NCI-H1105 (cell line): ENCODE results near the gene FNTB.

Source experiments
- DNase-seq: peaks from one replicate; lab custom pipeline; 2025; lab: John Stamatoyannopoulos, UW

FNTB gene

DNA sequence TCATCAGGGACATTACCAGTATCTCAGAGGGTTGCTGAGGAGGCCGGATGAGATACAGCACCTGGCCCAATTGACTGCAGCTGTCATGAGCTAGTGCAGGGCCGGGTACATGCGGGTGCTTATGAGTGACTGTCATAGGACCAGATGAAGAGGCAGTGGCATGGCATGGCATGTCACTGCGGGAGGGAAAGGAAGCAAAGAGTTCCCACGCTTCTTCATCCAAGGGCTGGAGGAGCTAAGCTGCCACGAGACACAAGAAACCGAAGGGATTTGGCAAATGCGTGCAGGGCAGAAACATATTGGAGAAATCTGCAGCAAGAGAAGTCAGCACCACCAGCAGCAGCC is 33.4 kb upstream of the FNTB start:
- no peak for DNase-seq

- DNase-seq, result no peak
Measured at GRCh38 chr14:64953661-64954060, 33.0 kb upstream of the FNTB start.

DNA sequence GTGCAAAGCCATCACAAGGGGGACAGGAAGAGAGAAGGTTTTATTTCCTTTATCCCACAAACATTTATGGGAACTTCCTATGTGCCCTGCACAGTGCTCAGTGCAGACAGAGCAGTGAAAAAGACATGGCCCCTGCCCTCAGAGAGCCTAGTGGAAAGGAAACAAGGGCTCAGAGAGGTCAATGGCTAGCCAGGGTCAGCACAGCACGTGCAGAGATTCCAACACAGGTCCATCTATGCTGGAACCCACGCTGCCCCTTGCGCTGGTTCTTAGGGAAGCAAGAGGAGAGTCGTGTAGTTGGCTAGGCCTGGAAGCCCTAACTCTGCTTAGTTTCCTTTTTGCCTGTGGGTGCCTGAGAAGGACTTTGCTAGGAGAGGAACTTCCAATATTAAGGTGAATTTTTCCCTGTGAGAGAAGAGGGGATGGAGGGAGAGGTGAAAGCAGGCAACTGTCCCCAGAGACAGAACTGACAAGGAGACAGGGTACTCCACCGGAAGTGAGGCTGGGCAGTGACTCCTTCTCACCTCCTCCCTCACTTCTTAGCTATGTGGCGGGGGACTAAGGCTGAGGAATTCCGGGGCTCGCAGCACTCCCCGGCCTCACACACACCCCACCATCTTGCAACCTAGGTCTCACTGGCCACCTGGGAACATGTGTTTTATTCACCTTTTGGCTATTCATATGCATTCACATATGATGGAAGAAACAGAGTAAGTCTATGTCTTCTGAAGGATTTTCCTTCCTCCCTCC is 32.0 kb upstream of the FNTB start:
- DNase-seq, result no peak

DNA sequence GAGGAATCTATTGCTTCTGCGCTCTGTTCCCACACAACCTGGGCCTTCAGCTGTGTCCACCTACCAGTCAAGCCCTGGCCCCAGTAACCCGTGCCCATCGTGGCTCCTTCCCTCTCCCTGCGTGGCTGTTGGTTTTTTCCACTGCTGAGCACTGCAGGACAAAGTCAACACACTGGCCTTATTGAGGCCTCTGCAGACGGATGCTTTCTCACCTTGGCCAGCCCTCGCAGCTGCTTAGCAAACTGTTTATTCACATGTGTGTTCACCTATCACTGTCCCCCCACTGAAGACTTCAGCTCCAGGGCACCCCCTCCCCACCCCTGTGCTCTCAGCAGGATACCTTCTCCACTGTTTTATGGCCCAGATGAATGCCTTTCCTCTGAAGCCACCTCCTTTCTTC is 31.4 kb upstream of the FNTB start:
- no peak for DNase-seq

DNA sequence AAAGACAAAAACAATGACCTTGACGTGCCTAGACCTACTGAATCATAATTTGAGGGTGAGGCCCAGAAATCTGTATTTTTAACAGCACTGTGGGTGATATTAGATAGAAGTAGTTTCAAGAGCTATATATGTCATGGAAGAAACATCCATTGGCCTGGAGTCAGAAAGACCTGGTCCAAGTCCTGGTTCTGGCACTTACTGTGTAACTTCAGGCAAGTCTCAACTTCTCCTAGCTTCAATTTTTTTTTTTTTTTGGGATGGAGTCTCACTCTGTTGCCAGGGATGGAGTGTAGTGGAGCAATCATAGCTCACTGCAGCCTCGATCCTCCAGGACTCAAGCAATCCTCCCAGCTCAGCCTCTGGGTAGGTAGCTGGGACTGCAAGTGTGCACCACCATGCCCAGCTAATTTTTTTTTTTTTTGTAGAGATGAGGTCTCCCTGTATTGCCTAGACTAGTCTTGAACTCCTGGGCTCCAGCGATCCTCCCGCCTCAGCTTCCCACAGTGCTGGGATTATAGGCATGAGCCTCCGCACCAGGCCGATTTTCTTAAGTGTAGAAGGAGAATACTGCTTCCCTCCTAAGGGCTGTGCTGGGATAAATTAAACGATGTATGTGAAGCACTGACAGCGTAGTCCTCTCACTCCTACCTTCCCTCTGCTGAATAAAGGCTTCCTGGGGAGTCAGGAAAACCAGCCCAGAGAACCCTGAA is 29.8 kb upstream of the FNTB start:
- DNase-seq, result no peak

DNA sequence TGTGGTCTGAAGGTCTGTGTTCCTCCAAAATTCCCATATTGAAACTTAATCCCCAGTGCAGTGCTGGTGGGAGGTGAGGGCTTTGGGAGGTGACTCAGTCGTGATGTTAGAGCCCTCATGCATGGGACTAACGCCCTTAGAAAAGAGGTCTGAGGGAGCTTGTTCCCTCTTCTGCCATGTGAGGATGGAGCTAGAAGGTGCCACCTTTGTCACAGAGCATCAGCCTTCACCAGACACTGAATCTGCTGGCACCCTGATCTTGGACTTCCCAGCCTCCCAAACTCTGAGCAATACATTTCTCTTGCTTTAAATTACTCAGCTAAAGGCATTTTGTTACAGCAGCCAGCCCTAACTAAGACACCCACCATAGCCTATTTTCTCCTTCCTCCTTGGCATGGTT is 28.5 kb upstream of the FNTB start:
- DNase-seq, result no peak

DNA sequence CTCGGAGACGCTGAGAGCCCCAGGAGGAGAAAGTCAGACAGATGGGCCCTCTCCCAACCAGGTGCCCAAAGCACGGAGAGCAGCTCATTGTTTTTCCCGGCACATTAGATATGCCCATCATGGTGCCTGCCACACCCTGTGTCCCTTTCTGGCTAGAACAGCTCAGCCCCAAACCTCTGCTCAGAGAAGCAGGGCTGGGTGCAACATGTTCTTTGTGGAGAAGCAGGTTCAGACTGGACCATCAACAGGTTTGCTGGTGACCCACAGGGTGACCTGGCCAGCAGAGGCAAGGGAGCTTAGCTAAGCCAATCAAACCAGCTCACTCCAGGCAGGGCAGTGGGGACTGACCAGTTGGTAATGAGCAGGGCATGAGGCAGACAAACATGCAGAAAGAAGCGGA is 28.0 kb upstream of the FNTB start:
- no peak for DNase-seq

DNA sequence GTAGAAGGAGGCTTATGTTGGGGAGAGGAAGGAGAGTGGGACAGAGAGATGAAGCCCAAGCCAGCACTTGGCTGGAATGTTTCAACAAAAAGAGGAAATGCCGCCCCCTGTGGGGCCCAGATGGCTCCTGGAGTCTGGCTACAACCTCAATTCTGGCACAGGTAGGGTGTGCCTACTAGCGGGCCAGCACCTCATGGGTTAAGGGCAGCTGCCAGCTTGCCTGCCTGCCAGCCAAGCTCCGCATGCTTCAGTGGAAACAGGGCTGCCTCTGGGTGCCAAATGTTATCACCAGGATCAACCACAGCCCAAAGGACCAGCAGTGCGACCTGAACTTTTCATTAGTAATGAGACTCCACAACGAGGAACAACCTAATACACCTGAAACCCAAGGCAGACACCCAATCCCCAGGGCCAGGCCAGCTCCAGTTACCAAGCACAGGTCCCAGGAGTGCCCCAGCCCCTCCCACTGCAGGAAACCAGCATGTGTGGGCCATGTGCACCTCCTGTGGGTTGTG is 25.9 kb upstream of the FNTB start:
- no peak for DNase-seq

GRCh38 chr14:64963611-64964010 is 23.1 kb upstream of the FNTB start:
- DNase-seq, result no peak

DNA sequence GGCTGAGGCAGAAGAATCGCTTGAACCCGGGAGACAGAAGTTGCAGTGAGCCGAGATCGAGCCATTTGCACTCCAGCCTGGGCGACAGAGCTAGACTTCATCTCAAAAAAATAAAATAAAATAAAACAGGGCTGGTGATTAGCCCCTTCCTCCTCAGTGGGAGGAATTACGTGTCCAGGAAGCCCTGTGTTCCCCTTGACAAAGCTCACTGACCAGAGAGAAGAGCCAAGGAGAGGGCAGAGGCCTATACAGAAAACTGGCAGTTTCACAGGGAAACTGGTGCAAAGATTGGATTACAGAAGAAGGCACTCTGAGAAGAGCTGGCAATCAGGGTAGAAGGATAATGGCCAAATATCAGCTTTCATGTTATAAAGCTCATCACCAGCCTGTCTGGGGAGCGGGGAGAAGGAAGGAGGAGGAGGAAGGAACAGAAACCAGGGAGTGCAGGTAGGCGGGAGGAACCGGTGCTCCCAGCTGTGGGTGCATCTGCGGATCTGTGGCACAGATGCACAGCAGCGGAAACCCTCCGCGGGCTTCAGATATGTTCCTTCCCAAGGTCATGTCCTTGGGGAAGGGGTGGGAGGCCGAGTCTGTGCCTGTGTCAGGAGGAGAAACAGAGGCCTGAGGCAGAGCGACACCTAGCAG is 21.2 kb upstream of the FNTB start:
- DNase-seq, result no peak

DNA sequence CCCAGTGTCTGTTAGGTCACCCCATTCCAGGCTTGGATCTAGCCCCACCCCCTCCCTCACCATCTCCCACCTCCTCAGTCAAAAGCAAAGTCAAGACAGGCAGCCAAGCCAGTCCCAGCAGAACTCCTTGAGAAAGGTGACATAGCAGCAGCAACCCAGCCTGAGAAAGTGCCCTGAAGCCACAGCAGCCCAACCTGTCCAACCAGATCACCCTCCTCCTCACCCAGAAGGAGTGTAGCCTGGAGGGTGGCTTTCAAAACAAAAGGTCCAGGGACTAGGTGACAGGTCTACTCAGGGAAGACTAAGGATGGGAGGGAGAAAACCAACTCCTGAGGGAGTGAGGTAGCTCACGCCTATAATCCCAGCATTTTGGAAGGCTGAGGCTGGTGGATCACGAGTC is 19.7 kb upstream of the FNTB start:
- no peak for DNase-seq

DNA sequence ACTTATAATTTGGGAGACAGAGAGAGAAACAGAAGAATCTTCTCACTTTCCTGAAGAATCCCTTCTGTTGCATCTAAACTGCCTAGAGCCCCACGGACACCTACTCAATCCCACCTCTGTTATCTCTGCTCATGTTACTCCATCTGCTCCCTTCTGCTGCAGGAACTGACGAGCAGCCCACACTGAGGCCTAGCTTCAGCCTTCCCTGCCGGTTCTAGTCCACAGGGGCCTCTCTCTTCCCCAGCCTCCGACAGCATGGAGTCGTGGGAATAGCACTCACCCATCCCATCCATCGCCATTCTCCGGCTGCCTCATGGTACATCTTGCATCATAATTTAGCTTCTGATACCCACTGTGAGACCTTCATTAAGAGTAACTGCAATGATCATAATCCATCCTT is 18.5 kb upstream of the FNTB start:
- DNase-seq, result no peak

GRCh38 chr14:64968651-64969050 is 18.0 kb upstream of the FNTB start:
- no peak for DNase-seq

DNA sequence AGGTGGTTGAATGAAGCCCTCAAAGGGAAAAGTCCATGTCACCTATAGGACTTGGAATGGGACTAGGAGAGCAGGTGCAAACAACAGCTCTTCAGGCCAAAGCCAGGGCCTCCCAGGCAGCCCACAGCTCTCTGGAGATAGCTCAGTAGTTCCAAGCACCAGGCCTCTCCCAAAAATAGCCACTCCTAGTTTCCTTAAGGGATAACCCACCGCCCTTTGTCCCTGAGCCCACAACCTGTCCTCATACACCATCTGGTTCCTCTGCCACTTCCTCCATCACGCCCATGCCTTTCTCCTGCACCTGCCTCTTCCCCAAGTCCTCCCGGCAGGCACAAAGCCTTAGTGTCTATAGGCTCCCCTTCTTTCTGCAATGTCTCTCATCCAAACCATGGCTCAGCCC is 16.7 kb upstream of the FNTB start:
- DNase-seq, result no peak

- DNase-seq, result no peak
Measured at GRCh38 chr14:64970776-64971477, 15.8 kb upstream of the FNTB start.

GRCh38 chr14:64971491-64971942 is 15.2 kb upstream of the FNTB start:
- DNase-seq, result no peak

DNA sequence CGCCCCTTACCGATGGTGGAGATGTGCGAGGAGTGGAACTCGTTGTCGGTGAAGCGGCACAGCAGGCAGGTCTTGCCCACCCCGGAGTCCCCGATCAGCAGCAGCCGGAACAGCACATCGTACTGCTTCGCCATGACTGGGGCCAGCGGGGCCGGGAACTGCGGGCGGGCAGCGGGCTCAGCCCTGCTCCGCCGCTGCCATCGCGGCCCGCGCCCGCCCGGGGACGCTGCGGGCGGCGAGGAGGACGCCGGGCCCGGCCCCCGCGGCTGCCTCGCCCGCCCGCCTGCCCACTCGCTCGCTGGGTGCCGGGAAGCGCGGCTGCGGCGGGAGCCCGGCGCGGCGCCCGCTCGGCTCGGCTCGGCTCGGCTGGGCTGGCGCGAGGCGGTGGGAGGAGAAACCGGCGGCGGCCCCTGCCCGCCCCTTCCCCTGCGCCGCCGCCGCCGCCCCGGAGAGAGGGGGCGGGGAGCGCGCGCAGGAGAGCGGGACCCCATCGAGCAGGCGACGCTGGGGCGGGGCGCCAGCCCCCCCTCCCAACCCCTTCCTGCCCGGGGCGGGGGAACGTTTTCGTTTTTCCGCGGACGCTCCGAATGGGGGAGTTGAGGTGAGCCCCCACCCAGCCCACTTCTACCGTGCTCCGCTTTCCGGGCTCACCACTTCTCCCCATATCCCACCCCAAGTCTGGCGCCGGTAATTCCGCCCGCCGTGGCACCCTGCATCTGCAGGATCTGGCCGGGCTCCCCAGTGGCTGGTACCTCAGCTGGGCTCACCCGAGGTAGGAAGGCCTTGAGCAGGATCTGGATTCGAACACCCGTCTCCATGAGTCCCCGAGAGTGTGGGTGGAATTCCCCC is 14.5 kb upstream of the FNTB start, which contains the start of gene RAB15:
RAB15 (minus strand) TSS at position 394 of the 849 bp plus-strand sequence; CDS start at position 134, 260 bp downstream.
- peak; percentile 51 for DNase-seq

DNA sequence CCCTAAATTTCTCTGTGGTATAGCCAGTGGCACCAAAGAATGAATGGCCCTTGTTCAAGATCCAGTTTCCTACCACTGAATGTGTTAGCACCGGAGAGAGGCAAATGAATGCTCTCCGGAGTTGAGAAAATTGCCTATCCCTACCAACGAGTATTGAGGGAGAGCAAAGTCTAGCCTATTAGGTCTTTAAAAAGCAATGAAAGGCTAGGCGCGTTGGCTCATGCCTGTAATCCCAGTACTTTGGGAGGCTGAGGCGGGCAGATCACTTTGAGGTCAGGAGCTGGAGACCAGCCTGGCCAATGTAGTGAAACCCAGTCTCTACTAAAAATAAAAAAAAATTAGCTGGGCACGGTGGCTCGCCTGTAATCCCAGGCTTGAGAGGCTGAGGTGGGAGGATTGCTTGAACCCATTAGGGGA is 13.7 kb upstream of the FNTB start:
- no peak for DNase-seq

DNA sequence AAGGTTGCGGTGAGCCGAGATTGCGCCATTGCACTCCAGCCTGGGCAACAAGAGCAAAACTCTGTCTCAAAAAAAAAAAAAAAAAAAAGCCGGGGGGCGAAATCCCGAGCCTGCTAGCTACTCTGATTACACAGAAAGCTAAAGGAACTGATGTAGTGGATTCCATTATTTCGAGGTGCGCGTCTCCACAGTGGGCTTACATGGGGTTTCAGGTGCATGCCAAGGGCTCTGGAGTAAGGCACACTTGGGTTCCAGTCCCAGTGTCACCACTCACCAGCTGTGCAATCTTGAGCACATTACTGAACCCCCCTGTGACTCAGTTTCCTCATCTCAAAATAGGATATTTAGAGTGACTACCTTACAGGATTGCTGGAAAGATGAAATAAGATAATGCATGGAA is 12.9 kb upstream of the FNTB start:
- no peak for DNase-seq

DNA sequence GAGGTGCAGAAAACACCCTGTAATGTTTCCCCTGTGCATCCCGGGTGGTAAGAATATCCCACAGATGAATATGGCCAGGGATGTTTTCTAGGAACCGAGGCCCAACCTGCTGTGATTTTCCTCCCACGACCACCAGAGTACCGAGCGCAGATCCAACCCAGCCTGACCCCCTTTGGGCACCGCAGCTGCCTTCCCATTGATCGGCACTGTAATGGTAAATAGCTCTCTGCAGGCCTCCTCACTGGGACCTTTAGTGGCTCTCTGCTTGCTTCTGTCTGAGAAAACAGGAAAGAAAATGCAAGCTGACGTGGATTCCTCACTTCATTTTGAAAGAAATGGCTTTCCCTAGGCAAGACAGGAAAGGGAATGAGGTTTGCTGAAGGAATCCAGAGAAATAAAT is 12.1 kb upstream of the FNTB start:
- no peak for DNase-seq

DNA sequence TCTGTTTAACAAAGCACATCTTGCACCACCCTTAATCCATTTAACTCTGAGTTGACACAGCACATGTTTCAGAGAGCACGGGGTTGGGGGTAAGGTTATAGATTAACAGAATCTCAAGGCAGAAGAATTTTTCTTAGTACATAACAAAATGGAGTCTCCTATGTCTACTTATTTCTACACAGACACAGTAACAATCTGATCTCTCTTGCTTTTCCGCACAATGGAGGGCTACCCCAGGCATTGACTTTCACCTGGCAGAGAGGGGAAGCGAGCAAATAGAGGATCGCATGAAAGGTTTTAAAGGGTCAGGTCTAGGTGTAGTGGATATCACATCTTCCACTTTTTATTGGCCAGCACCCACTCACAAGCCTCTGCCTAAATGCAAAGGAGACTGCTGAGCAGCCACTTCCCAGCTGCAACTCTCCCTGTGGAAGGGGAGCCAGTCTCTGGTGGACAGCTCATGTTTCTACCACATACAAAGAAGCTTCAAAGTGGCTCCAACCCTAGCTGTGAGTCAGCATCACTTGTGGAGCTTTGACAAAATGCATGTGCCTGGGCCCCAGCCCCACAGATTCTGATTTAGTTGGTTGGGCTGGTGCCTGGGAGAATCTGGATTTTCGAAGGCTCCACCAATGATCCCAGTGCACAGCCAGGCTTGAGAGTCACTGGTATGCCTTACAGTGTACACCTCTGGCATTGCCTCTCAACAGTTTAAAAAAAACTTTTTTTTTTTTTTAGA is 7.2 kb upstream of the FNTB start:
- DNase-seq, result no peak
